Endothelial cell (in vitro differentiated cells): ENCODE data around the gene FUS. TPM values are rescaled to one million over a fixed set of nuclear protein-coding genes. Genes with fewer than 3 reads are reported as not detected.
A peak's percentile ranks its signal among the peaks of the same experiment; 100 is the strongest.

Experiments used
- DNase-seq: peaks from one replicate; pipeline ENCODE4 v3.0.0; 2021; ENCODE audit warnings: low spot score
- H3K27ac Mint-ChIP-seq: one replicate; pipeline ENCODE4 v1.8.0; 2021; ENCODE audit warnings: mixed read lengths, inconsistent platforms; ENCODE audit not compliant: unreplicated experiment
- H3K27me3 Mint-ChIP-seq: one replicate; pipeline ENCODE4 v1.8.0; 2021; ENCODE audit warnings: mild to moderate bottlenecking, moderate library complexity, mixed read lengths, inconsistent platforms; ENCODE audit not compliant: unreplicated experiment
- H3K36me3 Mint-ChIP-seq: one replicate; pipeline ENCODE4 v1.8.0; 2021; ENCODE audit warnings: mild to moderate bottlenecking, low read depth, mixed read lengths, inconsistent platforms; ENCODE audit not compliant: unreplicated experiment
- H3K4me1 Mint-ChIP-seq: one replicate; pipeline ENCODE4 v1.8.0; 2021; ENCODE audit warnings: mild to moderate bottlenecking, mixed read lengths, inconsistent platforms; ENCODE audit not compliant: unreplicated experiment
- H3K4me3 Mint-ChIP-seq: one replicate; pipeline ENCODE4 v1.8.0; 2021; ENCODE audit warnings: mild to moderate bottlenecking, mixed read lengths, inconsistent platforms; ENCODE audit not compliant: unreplicated experiment
- H3K9me3 Mint-ChIP-seq: one replicate; pipeline ENCODE4 v1.8.0; 2021; ENCODE audit warnings: mixed read lengths, inconsistent platforms; ENCODE audit not compliant: unreplicated experiment
- total RNA-seq: library from RNA; stranded (reverse); fragmentation: NEBNext Ultra II Directional; extraction: Animal tissue kit (Norgen Biotek cat#: 25700); gene quantifications from one replicate; pipeline ENCODE4 v1.2.1, GENCODE V29; 2021; ENCODE audit not compliant: unreplicated experiment
- TF ChIP-seq, protein P1 (sequence below): fragments of 200-600 bp; sonication (generic); IDR thresholded peaks from one replicate; pipeline ENCODE4 v1.5.0; 2021; ENCODE audit warnings: antibody characterized with exemption; ENCODE audit not compliant: unreplicated experiment

The FUS gene
- total RNA-seq, 1 donor from 2014 or later = 590 TPM

DNA sequence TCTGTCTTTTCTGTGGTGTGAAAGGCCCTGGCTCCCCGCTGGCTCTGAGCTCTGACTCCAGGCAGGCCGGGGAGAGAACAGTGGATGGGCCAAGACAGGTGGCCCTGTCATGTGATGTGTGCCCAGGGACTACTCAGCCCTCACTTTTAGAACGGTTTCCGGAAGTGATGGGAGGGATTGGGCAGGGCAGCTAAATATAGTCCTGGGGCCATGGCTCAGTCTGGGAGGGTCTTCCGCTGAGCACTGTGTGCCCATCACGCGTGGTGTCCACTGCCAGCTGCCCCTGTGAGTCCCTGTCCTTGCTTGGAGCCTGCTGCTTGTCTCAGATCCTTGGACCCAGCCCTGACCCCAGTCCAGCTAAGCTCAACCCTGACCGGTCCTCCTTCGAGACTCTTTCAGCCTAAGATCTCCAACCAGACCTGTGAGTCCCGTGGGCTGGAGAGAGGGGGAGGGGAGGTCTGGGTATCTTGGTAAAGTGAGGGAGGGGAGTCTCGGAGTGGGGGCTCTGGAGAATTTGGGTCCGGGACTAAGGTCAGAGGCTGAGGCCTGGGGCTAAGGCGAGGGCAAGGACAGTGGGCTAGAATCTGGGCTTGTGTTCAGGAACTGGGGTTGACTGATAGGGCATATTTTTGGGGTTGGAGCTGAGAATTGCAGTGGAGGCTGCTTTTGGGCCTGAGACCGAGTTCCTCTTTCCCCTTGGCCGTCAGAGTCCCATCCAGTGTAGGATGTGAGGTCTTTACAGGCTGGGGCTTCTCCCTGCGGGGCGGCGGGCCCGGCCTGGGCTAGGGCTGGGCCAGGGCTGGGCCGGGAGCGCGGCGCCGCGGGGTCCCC is 34.2 kb downstream of the FUS start, which contains the start of gene TRIM72:
TRIM72 (plus strand) TSS at position 243 of the 831 bp plus-strand sequence. CDS start 620 bp downstream, outside the sequence.
- Mint-ChIP-seq H3K27me3 (peaks cover 16% of the 10 kb centered on the region), H3K36me3 (no peaks in the 10 kb centered on the region), H3K4me1 (peaks cover 13% of the 10 kb centered on the region), H3K27ac (no peak within 1 kb of the TSS), H3K4me3 (peak within 1 kb of the TSS; percentile 54), H3K9me3 (no peaks in the 10 kb centered on the region)
- no peak for DNase-seq
- TF ChIP-seq, protein P1, sequence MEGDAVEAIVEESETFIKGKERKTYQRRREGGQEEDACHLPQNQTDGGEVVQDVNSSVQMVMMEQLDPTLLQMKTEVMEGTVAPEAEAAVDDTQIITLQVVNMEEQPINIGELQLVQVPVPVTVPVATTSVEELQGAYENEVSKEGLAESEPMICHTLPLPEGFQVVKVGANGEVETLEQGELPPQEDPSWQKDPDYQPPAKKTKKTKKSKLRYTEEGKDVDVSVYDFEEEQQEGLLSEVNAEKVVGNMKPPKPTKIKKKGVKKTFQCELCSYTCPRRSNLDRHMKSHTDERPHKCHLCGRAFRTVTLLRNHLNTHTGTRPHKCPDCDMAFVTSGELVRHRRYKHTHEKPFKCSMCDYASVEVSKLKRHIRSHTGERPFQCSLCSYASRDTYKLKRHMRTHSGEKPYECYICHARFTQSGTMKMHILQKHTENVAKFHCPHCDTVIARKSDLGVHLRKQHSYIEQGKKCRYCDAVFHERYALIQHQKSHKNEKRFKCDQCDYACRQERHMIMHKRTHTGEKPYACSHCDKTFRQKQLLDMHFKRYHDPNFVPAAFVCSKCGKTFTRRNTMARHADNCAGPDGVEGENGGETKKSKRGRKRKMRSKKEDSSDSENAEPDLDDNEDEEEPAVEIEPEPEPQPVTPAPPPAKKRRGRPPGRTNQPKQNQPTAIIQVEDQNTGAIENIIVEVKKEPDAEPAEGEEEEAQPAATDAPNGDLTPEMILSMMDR = no peak

DNA sequence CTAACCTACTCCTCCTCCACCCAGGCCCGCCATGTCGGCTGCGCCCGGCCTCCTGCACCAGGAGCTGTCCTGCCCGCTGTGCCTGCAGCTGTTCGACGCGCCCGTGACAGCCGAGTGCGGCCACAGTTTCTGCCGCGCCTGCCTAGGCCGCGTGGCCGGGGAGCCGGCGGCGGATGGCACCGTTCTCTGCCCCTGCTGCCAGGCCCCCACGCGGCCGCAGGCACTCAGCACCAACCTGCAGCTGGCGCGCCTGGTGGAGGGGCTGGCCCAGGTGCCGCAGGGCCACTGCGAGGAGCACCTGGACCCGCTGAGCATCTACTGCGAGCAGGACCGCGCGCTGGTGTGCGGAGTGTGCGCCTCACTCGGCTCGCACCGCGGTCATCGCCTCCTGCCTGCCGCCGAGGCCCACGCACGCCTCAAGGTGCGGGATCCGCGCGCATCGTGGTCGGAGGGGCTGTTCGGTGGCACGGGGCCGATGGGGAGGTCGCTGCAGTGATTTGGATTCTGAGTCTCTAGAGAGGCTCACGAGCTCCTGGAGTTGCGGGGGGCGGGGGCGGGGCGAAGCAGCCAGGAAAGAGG is 34.9 kb downstream of the FUS start:
- TF ChIP-seq, protein P1 = no peak
- Mint-ChIP-seq H3K36me3 (no peaks in the 10 kb centered on the region), H3K27ac (no peak overlapping the region), H3K9me3 (no peaks in the 10 kb centered on the region), H3K27me3 (peaks cover 16% of the 10 kb centered on the region), H3K4me3 (peak overlapping the region; percentile 84), H3K4me1 (peaks cover 13% of the 10 kb centered on the region)
- DNase-seq = peak; percentile 33

DNA sequence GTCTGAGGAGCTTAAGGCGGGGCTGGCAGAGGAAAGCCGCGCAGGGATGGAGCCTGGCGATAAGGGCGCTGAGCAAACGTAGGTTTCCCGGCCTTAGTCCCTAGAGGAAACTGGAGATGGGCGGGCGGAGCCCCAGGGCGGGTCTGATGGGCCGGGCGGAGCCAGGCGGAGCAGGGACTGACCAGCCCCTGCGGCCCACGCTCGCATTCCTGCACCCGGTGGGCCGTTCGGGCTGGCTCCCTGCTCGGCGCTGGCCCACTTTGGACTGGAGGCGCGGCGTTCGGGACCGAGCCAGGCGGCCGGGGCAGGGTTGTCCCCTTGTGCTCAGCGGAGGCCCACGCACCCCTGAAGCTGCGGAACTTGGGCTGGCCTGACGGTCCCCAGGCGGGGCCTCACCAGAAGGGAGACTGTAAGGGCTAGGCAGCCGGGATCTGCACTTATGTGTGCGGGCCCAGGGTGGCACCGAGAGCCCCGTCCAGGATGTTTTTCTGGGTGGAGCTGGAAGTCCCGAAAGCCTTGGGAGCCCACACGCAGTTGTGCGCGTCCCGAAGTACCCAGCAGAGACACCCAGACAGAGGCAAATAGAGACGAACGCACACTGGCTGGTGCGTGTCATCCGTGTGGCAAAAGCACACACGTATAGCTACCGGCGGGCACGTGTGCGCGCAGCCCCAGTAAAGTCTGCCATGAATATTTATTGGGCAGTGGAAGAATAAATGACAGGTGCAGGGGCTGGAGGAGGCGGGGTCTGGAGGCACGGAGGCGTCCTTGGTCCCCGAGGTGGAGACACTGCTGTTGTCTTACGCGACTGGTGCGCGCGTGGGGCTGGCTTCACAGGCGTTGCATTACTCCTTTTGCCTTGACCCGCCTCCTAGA is 35.6 kb downstream of the FUS start:
- Mint-ChIP-seq H3K27ac (no peak overlapping the region), H3K4me1 (peaks cover 13% of the 10 kb centered on the region), H3K9me3 (no peaks in the 10 kb centered on the region), H3K4me3 (peak overlapping the region; percentile 84), H3K36me3 (no peaks in the 10 kb centered on the region), H3K27me3 (peaks cover 16% of the 10 kb centered on the region)
- peak; percentile 64 for DNase-seq
- TF ChIP-seq, protein P1 = no peak

DNA sequence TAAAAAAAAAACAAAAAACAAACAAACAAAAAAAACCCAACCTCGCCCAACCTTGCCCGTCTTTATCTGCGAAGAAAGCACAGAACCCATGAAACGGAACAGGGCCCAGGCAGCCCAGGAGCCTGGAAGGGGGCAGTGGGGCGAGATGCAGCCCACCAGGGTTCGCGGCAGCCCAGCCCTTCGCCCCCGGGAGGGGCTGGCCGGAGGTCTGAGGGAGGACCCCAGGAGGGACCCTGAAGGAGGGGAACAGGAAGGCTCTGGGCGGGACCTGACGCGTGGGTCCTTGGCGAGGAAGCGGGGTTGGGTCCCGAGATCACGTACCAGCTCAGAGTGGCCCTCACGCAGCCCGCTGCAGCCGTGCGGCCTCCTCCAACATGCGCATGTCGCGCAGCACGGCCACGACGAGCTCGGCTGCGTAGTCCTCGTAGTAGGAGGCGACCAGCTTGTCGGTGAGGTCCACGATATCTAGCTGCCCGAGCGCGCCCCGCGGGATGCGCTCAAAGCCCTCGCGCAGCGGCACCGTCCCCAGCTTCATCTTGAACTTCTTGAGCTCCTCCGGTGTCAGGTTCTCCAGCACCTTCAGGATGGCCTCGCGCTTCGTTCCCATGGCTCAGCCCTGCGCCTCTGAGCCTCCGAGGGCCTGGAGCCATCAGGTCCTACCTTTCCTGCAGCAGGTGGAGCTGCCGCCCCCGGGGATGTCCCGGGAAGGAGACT is 36.6 kb downstream of the FUS start, which contains the start of gene PYDC1:
PYDC1 (minus strand) TSS at position 714 of the 714 bp plus-strand sequence; CDS start at position 607, 107 bp downstream.
- Mint-ChIP-seq H3K4me3 (peak within 1 kb of the TSS; percentile 59), H3K27ac (no peak within 1 kb of the TSS), H3K4me1 (peaks cover 13% of the 10 kb centered on the region), H3K9me3 (no peaks in the 10 kb centered on the region), H3K36me3 (no peaks in the 10 kb centered on the region), H3K27me3 (peaks cover 17% of the 10 kb centered on the region)
- TF ChIP-seq, protein P1 = no peak
- no peak for DNase-seq
